ENCODE measurements around the gene POLH.
"Not testable (repeated sequence)": the region's sequence is repeated elsewhere in the genome, so short reads cannot be mapped to it uniquely, and the experiment has no call there.

The POLH gene

DNA sequence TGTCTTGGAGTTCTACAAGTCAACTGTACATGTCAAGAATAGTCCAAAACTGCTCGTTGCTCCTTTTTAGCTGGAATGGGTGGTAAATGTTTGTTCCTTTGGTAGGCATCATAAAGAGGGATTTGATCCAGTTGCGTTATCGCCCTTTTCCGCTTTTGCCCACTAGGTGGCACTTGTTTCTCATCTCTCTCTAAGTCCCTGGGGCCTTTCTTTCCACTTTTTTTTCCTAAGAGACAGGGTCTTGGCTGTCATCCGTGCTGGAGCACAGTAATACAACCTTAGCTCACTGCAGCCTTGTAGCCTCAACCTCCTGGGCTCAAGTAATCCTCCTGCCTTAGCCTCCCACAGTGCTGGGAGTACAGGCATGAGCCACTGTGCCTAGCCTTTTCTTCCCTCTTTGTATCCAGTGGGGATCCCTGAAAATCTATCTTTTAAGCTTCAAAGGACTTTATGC, 32.4 kb downstream of the POLH start:
- peak; percentile 7 to 32 for DNase-seq

DNA sequence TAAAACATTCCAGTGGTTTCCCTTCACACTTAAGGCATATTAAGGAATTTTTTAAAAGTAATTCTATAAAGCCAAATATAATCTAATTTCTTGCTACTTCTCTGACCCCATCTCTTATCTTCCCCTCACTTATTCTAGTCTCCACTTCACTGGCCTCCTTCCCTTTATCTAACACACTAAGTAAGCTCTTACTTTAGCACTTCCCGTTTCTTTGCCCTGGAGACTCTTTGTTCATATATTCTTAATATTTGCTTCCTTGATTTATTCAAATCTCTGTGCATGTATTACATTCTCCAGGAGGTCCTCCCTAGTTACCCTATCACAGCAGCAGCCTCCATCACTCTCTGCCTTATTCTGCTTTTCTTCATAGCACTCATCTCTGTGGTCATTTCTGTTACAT, 32.8 kb downstream of the POLH start:
- DNase-seq, result no peak

DNA sequence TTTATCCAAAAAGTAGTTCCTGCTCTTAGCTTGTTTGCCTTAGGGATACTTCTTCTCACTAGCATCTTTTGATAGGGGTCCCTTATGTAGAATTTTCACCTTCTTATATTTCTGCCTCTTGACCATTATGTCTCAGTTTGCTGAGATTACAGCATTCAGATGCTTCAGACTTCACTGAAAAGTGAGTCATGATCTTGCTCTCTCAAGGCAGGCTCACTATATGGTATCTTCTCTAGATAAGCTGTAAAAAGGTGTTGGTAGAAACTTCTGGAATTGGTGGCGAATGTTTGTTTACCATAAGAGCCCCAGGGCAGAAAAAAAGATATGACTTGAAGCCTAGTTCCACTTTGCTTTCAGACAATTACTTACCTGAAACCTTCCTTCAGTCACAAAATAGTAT, 33.4 kb downstream of the POLH start:
- DNase-seq, result no peak

DNA sequence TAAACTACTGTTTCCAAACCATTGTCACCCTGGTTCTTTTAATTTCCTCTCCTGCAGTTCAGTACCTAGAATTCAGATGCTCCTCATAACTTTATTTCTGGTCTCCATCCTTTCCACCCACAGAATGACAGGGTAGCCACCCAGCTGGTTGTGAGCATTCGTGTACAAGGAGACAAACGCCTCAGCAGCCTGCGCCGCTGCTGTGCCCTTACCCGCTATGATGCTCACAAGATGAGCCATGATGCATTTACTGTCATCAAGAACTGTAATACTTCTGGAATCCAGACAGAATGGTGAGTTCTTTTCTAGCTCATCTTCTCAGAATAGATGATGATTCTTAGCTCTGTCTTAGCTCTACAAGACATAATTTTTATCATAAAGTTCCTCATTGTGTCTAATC, 34.4 kb downstream of the POLH start:
- no peak for DNase-seq

DNA sequence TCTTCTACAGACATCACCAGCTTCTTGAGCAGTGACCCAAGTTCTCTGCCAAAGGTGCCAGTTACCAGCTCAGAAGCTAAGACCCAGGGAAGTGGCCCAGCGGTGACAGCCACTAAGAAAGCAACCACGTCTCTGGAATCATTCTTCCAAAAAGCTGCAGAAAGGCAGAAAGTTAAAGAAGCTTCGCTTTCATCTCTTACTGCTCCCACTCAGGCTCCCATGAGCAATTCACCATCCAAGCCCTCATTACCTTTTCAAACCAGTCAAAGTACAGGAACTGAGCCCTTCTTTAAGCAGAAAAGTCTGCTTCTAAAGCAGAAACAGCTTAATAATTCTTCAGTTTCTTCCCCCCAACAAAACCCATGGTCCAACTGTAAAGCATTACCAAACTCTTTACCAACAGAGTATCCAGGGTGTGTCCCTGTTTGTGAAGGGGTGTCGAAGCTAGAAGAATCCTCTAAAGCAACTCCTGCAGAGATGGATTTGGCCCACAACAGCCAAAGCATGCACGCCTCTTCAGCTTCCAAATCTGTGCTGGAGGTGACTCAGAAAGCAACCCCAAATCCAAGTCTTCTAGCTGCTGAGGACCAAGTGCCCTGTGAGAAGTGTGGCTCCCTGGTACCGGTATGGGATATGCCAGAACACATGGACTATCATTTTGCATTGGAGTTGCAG, 37.9 kb downstream of the POLH start:
- no peak for DNase-seq

DNA sequence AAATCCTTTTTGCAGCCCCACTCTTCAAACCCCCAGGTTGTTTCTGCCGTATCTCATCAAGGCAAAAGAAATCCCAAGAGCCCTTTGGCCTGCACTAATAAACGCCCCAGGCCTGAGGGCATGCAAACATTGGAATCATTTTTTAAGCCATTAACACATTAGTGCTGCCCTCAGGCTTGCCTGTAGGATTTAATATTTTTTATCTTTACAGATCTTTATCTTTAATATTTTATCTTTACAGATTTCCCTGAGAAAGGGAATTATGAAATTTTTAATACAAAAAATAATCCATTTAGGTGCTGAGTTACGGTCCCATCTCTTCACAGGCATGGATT, 38.4 kb downstream of the POLH start:
- DNase-seq, result no peak

DNA sequence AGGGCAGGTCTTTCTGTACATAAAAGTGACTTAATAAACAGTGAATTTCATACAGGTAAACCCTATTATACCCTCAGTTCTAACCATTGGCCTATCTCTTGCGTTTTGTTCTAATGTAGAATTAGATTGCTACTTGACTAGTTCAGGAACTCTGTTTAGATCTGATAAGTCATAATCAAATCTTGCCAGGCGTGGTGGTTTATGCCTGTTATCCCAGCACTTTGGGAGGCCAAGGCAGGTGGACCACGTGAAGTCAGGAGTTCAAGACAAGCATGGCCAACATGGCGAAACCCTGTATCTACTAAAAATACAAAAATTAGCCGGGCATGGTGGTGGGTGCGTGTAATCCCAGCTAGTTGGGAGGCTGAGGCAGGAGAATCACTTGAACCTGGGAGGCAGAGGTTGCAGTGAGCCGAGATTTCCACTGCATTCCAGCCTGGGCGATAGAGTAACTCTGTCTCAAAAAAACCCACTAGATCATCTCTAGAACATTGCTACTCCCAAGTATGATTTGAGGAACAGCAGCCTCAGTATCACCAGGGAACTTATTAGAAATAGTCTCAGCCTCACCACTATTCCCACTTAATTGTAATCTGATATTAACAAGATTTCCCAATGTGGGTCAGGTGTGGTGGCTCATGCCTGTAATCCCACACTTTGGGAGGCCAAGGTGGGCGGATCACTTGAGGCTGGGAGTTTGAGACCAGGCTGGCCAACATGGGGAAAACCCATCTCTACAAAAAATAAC, 40.9 kb downstream of the POLH start:
- DNase-seq, result no peak

DNA sequence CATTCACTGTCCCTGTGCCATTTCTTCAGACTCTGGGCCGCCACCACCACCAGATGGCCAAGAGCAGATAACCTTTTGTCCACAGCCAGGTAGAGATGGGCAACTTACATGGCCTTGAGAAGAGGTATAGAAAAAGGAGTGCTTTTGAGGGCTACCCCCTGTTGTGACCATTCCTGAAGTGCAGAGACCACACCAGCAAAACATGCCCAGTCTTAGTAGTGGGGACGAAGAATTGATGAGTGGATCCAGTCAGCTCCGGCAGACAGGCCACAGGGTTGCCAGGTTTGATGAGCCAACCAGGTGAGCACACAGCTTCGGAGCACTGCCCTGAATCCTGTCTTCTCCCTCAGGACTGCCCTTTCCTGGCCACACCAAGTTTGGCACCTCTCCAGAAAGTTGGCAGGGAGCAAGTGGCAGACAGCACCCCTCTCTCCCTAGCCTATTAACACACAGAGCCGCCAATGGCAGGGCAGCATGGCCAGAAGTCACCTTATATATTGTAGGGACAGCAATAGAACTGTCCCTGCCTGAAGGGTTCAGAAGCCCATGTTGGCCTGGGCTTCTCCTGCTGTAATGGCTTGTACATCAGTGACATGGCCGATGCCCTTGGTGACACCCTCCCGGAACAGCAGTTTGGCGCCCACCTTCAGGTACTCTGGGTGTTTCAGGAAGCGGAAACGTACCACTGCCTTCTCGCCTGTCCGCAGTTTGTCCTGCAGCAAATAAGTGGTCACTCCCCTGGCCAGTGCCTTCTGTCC, 45.3 kb downstream of the POLH start:
- DNase-seq, result no peak

DNA sequence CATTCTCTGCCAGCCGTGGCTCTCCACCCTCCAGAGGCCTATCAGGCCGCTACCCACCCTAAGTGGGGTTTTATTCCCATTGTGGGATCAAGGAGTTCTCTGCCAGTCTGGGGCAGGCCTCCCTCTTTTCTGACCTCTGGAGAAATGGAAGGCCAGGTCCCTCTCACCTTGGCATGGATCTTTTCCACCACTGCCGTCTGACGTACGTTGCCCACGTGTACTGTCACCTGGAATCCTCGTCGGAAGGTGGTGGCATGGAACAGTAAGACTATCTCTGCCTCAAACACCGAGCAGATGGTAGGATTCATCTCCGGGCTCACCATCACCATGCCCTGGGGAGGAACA, 45.8 kb downstream of the POLH start:
- DNase-seq, result no peak

DNA sequence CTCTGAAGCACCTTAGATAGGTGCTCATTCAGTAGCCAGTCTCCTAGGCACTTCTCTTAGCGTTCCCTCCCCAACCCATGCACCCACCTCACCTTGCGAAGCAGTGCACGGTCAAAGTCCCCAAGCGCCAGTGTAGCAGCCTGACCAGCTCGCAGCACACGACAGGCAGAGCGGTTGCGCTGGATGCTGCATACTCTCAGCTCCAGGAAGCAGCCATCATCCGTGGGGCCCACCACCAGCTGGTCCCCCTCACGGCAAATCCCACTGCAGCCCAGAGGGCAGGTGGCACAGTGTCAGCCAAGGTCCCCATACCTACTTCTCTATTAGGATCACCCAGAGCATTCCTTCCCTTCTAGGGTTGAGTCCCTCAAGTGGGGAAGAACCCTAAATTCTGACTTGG, 46.6 kb downstream of the POLH start:
- no peak for DNase-seq

DNA sequence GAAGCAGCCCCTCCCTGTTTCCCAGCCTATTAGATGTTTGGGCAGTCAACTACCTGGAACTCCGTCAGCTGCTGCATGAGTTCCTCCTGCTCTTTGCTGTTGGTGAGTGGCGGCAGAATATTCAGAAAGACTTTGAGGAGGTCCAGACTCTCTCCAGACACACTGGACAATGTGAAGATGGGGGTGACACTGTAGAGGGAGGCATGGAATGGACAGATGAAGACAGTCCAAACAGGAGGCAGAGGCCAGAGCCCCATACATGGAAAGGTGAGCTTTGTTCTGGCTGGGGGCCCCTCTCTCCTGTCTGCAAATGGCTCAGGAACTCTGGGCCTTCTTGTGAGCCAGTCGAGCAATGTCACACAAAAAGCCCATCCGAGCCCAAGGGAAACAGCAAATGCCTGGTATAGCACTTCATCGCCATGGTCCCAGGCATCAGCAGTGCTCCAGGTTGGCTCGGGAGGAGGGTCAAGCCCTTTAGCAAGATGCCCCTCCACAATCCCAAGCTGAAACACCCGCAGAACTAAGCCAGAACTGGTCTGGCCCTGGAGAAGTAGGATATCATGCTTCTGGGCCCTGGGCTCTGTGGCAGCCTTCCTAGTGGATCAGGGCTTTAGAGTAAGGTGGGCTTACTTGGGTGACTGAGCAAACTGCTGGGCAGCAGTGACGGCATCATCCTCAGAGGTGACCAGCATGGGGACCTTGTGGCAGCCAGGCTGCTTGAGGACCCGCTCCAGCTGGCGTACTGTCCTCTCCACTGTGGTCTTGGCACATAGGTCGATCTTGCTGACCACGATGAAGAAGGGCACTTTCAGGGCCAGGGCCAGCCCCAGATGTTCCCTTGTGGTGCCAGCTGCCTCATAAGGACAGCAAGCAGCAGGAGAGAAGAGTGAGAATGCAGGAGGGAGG, 48.1 kb downstream of the POLH start:
- no peak for DNase-seq

DNA sequence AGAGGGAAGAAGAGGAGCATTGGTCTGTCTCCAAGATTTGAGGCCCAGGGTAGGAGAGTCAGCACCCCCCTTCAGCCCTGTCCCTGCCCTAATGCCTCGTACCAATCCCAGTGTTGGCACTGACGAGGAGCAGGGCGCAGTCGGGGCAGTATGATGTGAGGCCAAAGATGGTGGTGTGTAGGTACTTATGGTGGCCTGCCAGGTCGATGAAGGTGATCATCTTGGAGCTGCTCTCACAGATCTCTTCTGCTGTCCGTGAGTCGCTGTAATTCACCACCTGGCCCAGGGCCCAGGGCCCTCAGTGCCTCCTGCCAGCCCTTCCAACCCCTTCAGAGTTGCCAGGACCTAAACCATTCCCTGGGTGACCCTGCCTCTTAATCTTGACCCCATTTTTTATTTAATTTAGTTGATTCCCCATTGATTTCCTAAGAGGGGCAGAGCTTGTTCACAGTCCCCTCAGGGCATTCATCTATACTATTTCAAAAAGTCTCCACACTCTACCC, 48.9 kb downstream of the POLH start:
- DNase-seq, result no peak

DNA sequence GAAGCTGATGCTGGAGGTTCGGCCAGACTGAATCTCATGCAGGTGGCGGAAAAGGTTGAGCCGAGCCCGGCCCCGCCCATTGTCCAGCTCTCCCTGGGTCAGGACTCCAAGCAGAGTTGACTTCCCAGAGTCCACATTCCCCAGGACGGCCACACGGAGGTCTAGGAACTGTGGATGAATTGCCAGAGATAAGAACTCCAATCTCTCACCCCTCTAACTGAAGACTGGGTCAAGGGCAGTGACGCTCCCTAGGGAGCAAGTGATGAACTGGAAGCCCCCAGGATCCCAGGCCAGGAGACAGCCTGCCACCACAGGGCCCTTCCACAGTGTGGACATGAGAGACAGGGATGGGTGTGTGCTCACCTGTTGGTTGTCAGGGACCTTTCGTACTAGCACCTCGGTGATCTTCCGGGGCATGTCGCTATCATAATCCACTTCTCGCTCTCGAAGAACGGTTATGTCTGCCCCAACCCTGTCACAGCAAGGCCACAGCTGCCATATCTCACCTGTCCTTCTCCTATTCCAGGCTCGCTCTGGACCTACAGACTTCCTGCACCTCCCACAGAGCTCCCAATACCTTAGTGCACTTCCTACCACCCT, 49.5 kb downstream of the POLH start:
- DNase-seq, result no peak

DNA sequence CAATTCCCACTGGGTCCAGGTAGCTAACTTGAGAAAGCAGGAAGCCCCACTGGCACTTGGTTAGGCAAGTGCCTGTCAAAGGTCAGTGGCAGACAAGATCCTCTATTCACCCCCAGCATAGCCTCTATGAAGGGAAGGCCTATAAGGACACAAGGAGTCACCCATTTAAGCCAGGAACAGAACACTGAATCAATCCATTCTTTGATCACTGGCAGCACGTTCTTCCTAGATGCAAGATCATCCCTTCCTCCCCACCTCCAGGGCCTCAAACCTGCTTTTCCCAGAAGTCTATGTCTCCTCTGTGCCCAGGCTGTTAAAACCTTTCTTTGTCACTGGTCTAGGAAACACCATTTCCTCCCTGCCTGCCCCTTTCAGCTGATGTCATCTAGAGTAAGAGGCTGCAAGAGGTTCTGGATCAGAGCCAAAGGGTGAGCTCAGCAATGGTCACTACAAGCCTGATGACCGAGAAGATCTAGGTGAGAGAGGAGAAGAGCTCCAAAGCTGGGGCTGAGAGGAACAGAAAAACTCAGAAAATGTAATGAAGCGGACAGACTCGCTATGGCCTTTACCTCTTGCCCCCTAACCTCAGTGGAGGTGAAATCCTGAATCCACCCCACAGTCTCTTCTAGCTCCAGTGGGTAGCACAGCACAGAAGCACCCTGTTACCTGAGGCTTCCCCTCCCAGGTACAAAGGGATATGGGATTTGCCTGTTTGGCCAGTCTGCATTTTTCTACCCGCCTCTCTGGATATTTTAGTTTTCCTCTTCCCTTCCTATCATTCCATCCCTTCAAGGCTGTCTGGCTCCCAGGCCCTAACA, 51.2 kb downstream of the POLH start:
- no peak for DNase-seq

DNA sequence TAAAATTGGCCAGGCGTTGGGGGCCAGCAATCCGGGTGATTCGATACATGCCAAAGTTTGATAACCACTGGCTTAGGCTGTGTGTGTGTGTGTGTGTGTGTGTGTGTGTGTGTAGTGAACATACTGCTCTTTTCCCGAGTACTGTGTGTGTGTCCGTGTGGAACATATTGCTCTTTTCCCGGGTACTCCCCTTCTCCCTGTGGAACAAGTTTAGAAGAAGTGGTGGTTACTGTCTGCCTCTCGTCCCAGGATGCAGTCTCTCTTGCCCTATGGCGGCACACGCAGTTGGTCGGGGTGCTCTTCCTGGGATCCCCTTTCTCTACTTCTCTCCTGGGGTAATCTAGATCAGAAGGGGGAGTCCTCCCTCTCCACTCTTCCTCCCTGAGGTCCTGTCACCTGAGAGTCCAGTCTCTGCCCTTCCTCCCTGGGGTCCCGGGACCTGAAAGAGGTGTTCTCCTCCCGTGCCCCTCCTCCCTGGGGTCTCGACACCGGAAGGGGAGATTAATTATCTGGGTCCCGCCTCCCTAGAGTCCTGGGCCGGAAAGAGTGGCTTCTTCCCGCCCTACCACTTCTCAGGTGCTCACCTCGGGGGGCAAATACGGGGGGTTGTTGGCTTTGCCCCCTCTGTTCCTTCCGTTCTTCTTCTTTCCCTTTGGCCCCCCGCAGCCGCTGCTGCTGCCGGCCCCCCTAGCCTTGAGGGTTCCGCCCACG, 52.6 kb downstream of the POLH start:
- no peak for DNase-seq

DNA sequence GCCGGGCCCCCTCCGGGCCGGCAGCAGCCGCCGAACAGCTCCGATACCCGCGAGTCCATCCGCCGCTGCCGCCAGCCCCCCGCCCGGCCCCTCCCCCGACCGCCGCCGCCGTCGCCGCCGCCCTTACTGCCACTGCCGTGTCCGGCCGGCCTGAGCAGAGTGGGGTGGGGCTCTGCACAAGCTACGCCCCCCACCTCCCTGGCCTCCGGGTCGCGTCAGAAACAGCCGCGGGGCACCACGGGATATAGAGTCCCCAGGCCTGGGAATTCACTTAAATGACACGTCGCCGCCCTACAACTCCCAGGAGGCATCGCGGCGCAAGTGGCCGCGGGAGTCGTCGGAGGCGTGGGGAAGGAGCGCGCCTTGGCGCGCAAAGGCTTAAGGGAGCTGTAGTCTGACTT, 53.1 kb downstream of the POLH start, which contains the start of gene GTPBP2:
Gene GTPBP2 (minus strand): TSS at position 161 of the 401 bp plus-strand sequence. CDS start 102 bp downstream, at position 59.
- peak; percentile 85 to 97 for DNase-seq

DNA sequence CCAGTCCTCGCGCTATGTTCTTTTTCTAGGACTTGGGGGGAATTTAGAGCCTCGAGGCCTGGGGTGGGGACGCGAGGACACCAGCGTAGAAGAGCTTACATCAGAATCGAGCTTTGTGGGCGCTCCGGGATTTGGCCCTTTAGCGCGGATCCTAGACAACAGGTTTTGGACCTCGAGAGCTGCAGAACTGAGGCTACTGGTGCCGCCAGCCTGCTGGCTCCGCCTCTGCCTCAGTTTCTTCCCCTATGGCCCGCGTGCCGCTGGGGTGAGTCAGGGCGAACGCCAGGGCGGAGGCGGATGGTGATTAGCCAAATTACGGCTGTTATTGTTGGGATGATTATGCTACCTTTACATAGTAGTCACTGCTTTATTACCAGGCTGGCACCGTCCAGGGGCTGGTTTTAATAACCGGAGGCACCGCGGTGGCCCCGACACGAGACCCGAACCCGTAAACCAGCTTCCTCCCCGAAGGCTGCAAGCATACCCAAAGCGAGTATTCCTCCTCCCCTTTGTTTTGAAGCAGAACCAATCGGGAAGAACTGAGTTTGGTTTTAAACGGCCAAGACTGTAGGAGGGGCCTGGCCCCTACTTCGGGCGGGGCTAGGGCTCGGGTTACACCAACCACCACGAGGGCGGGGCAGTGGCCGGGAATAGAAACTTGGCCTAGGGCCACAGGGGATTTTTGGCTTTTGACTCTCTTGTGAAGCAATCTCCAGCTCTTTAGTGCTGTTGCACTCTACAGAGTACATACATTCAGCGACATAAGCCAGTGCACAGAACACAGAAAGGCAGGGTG, 53.7 kb downstream of the POLH start:
- peak; percentile 91 to 93 for DNase-seq

DNA sequence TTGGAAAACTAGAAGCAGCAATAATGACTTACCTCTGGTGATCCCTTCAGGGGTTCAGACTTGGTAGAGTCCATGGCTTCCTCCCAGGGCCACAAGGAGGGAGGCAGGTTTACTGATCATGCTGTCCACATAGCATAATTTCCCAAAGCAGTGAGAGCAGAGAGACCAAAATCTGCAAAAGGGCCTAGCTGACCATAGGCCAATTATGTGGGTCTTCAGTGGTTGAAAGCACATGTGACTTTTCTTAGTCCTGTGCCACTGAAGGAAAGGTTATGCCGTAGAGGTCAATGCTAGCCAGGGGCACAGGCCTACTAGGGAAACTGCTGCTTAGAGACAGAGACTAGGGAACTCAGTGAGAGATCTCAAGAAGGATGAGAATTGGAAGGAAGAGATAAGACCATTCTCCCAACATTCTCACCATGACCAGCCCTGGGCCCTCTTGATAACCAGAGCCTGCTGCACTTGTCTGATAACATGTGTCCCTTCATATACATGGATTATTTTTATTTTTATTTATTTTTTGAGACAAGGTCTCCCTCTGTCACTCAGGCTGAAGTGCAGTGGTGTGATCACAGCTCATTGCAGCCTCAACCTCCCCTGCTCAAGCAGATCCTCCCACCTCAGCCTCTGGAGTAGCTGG, 55.1 kb downstream of the POLH start:
- DNase-seq, result no peak

DNA sequence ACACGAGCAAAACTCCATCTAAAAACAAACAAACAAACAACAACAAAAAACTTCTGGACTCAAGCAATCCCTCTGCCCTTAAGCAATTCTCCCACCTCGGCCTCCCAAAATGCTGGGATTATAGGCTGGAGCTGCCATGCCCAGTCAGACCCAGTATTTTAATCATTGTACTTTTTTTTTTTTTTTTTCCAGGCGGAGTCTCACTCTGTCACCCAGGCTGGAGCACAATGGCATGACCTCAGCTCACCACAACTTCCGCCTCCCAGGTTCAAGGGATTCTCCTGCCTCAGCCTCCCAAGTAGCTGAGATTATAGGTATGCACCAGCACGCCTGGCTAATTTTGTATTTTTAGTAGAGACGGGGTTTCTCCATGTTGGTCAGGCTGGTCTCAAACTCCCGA, 57.0 kb downstream of the POLH start:
- not testable (repeated sequence) for DNase-seq

All from NCI-H187 (cell line).